Activated B cell treated with CpG ODN at 0.5 μM for 24 hours (primary cell): ENCODE measurements around the gene DERL2. TPM values are rescaled to one million over a fixed set of nuclear protein-coding genes. Genes with fewer than 3 reads are reported as not detected.

Experiments used
- ATAC-seq: fragments of 200-7000 bp; cut with Tn5 transposase; one replicate; pipeline ENCODE4 v1.10.0; 2021; ENCODE audit warnings: low read depth, mild to moderate bottlenecking, moderate library complexity
- CTCF ChIA-PET: fragments of 350-600 bp; sonication (Branson Sonifier 250); formaldehyde crosslinking; loops from one replicate; lab custom pipeline; 2021; ENCODE audit warnings: antibody characterized with exemption; lab: Charles Lee
- POLR2A ChIA-PET: fragments of 350-600 bp; sonication (Branson Sonifier 250); formaldehyde crosslinking; loops from one replicate; lab custom pipeline; 2021; ENCODE audit warnings: antibody characterized with exemption; lab: Charles Lee
- DNase-seq: peaks from one replicate; pipeline ENCODE4 v3.0.0; 2022
- H3K27ac Mint-ChIP-seq: one replicate; pipeline ENCODE4 v1.8.0; 2020; ENCODE audit warnings: mixed read lengths
- H3K27me3 Mint-ChIP-seq: one replicate; pipeline ENCODE4 v1.8.0; 2021; ENCODE audit warnings: mixed read lengths
- H3K36me3 Mint-ChIP-seq: one replicate; pipeline ENCODE4 v1.8.0; 2021; ENCODE audit warnings: low read depth, mixed read lengths
- H3K4me1 Mint-ChIP-seq: one replicate; pipeline ENCODE4 v1.8.0; 2021; ENCODE audit warnings: mixed read lengths
- H3K4me3 Mint-ChIP-seq: one replicate; pipeline ENCODE4 v1.8.0; 2020; ENCODE audit warnings: mild to moderate bottlenecking, mixed read lengths
- H3K9me3 Mint-ChIP-seq: one replicate; pipeline ENCODE4 v1.8.0; 2020; ENCODE audit warnings: mixed read lengths
- intact Hi-C: fragments of 100-400 bp; cut with micrococcal nuclease; formaldehyde crosslinking; loops from one replicate; pipeline ENCODE4 v1.15.1; 2024
- total RNA-seq: library from RNA; stranded (reverse); gene quantifications from 2 replicates; pipeline ENCODE4 v1.2.3, GENCODE V29; 2022
- TF ChIP-seq, protein P1 (sequence below): fragments of 200-600 bp; IDR thresholded peaks from one replicate; pipeline ENCODE4 v1.8.0; 2022; ENCODE audit warnings: antibody characterized with exemption, mild to moderate bottlenecking

The DERL2 gene
- total RNA-seq, 1 donor from 2014 or later, result 76.8 TPM

DNA sequence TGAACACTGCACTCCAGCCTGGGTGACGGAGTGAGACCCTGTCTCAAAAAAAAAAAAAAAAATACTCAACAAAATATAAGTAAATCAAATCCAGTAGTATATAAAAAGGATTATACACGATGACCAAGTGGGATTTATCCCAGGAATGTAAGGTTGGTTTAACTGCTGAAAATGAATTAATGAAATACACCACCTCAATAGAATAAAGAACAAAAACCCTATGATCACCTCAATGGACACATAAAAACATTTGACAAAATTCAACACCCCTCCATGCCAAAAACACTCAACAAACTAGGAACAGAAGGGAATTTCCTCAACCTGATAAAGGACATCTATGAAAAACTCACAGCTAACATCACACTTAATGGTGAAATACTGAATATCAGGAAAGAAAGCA is 7.0 kb upstream of the DERL2 start:
- Mint-ChIP-seq H3K36me3 (peaks cover 27% of the 10 kb centered on the region), H3K9me3 (no peaks in the 10 kb centered on the region), H3K27ac (no peak overlapping the region), H3K4me3 (no peak overlapping the region), H3K27me3 (no peaks in the 10 kb centered on the region), H3K4me1 (peaks cover 6% of the 10 kb centered on the region)
- TF ChIP-seq, protein P1, sequence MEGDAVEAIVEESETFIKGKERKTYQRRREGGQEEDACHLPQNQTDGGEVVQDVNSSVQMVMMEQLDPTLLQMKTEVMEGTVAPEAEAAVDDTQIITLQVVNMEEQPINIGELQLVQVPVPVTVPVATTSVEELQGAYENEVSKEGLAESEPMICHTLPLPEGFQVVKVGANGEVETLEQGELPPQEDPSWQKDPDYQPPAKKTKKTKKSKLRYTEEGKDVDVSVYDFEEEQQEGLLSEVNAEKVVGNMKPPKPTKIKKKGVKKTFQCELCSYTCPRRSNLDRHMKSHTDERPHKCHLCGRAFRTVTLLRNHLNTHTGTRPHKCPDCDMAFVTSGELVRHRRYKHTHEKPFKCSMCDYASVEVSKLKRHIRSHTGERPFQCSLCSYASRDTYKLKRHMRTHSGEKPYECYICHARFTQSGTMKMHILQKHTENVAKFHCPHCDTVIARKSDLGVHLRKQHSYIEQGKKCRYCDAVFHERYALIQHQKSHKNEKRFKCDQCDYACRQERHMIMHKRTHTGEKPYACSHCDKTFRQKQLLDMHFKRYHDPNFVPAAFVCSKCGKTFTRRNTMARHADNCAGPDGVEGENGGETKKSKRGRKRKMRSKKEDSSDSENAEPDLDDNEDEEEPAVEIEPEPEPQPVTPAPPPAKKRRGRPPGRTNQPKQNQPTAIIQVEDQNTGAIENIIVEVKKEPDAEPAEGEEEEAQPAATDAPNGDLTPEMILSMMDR, result no peak
- no peak for ATAC-seq
- intact Hi-C loops, result no loop called here
- CTCF ChIA-PET, result no interaction called here
- DNase-seq, result no peak
- POLR2A ChIA-PET, result interaction anchor here (0.7 kb wide), 1 partner anchor 142 kb away, joined by 6 read pairs; no protein-coding TSS in a partner anchor

- TF ChIP-seq, protein P1, result no peak
- no peaks in the 10 kb centered on the region for H3K27me3 Mint-ChIP-seq
- ATAC-seq (no peak), DNase-seq (no peak)
- H3K4me3 Mint-ChIP-seq, result no peak overlapping the region
- peaks cover 39% of the 10 kb centered on the region for H3K4me1 Mint-ChIP-seq
- no peaks in the 10 kb centered on the region for H3K9me3 Mint-ChIP-seq
- no peak overlapping the region for H3K27ac Mint-ChIP-seq
- ChIA-PET POLR2A (no interaction called here), CTCF (no interaction called here)
- intact Hi-C loops, result loop anchor here (5.0 kb wide), 2 partner anchors 1524 to 1851 kb away; partner anchors contain the start of genes CTNS, RNASEK and SHPK
- H3K36me3 Mint-ChIP-seq, result peaks cover 53% of the 10 kb centered on the region
These were observed 2.8 kb upstream of the DERL2 start for GRCh38 chr17:5488752-5489151.

DNA sequence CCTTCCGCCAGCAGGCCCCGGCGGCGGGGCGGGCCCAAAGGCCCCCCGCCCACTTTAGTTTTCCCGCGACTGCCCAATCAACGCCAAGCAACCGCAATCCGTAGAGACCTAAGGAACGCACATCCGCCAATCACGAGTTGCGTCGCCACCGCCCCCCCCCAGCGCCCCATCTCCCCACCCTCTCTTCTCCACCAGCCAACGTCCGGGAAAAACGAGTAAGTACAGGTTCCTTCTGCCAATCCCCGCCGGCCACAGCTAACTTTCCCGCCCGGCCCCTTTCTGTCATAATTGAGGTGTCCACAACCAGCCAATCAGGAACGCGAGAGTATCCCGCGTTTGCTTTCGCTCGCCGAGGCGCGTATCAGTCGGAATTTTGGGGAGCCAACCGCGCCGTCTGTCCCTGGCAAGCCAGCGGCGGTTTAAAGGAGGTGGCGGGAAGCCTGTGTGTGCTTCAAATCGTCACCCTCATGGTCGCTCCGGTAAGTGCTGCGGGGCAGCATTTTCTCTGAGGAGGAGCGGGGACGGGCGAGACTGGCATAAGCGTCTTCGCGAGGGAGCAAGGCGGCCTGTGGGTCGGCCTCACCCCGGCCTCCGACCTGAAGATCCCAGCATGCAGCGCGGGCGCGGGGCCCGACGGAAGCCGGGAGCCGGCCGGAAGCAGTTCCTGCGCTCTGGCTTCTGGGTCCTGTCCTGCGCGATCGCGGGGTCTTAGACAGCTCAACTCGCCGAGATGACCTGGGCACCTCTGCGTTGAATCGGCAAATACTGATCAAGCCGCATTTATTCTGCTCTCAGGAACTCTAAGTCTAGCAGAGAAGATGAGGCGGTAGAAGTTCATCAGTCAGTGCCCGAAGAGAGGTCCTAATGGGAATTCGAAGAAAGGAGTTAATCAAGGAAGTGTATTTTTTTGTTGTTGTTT is 487 bp upstream of the DERL2 start, which contains the start of gene MIS12:
Gene MIS12 (plus strand): TSS at position 361 of the 919 bp plus-strand sequence. CDS start 2,297 bp downstream, outside the sequence.
- TF ChIP-seq, protein P1, result no peak
- H3K36me3 Mint-ChIP-seq, result peaks cover 74% of the 10 kb centered on the region
- H3K27me3 Mint-ChIP-seq, result no peaks in the 10 kb centered on the region
- H3K27ac Mint-ChIP-seq, result peak within 1 kb of the TSS; percentile 98
- ATAC-seq (peak; percentile 87), DNase-seq (peak; percentile 84)
- peaks cover 43% of the 10 kb centered on the region for H3K4me1 Mint-ChIP-seq
- H3K9me3 Mint-ChIP-seq, result no peaks in the 10 kb centered on the region
- ChIA-PET POLR2A (interaction anchor here (0.6 to 4.3 kb wide), 24 partner anchors 8 to 1507 kb away, joined by 3 to 78 read pairs (median 4); partner anchors contain the start of genes C1QBP, DHX33, NLRP1 and NUP88), CTCF (interaction anchor here (1.6 kb wide), 1 partner anchor 47 kb away, joined by 4 read pairs; the partner anchor contains the start of gene C1QBP)
- H3K4me3 Mint-ChIP-seq, result peak within 1 kb of the TSS; percentile 94
- intact Hi-C loops, result loop anchor here (1.0 to 5.0 kb wide), 8 partner anchors 15 to 1849 kb away; partner anchors contain the start of genes ARRB2, C1QBP, CTNS and KIAA0753

DNA sequence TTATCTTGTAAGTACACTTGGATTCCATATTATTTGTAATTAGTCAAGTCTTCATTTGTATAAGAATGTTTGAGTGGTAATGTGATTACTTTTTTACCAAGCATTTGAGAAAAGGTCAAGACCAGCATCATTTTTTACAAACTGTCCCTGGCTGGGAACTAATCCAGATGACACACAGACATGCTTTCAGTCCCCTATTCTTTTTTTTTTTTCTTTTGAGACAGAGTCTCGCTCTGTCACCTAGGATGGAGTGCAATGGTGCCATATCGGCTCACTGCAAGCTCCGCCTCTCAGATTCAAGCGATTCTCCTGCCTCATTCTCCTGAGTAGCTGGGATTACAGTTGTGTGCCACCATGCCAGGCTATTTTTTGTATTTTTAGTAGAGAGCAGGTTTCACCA is 4.5 kb downstream of the DERL2 start:
- intact Hi-C loops, result no loop called here
- ChIA-PET CTCF (interaction anchor here (1.4 kb wide), 1 partner anchor 10 kb away, joined by 7 read pairs; no protein-coding TSS in a partner anchor), POLR2A (no interaction called here)
- Mint-ChIP-seq H3K4me3 (no peak overlapping the region), H3K4me1 (peaks cover 24% of the 10 kb centered on the region), H3K27ac (no peak overlapping the region), H3K27me3 (no peaks in the 10 kb centered on the region), H3K9me3 (no peaks in the 10 kb centered on the region), H3K36me3 (peaks cover 85% of the 10 kb centered on the region)
- no peak for ATAC-seq
- no peak for DNase-seq
- TF ChIP-seq, protein P1, result no peak

- Mint-ChIP-seq H3K27me3 (no peaks in the 10 kb centered on the region), H3K9me3 (no peaks in the 10 kb centered on the region), H3K27ac (no peak overlapping the region), H3K4me1 (peaks cover 20% of the 10 kb centered on the region), H3K36me3 (peaks cover 85% of the 10 kb centered on the region), H3K4me3 (no peak overlapping the region)
- no peak for ATAC-seq
- no peak for DNase-seq
- TF ChIP-seq, protein P1, result no peak
- CTCF ChIA-PET, result interaction anchor here (1.4 kb wide), 1 partner anchor 10 kb away, joined by 7 read pairs; no protein-coding TSS in a partner anchor
- POLR2A ChIA-PET, result no interaction called here
- intact Hi-C loops, result no loop called here
These were observed 5.0 kb downstream of the DERL2 start for GRCh38 chr17:5480962-5481361.
